A549 (cell line): ENCODE measurements around the gene MRPL9.
"Not testable (repeated sequence)": the region's sequence is repeated elsewhere in the genome, so short reads cannot be mapped to it uniquely, and the experiment has no call there.

Source experiments
- CBX2 ChIP-seq: fragments of 200-600 bp; sonication (generic); IDR thresholded peaks from 2 replicates; pipeline ENCODE4 v1.6.1; 2016; ENCODE audit warnings: low read depth, mild to moderate bottlenecking, borderline replicate concordance
- CHD2 ChIP-seq: fragments of 150-350 bp; IDR thresholded peaks from 2 replicates; pipeline ENCODE4 v1.6.1; 2014; ENCODE audit warnings: low read length; ENCODE audit not compliant: partially characterized antibody
- EP300 ChIP-seq, 2 experiments: fragments of >200 bp; sonication (Bioruptor Twin); formaldehyde crosslinking; IDR thresholded peaks; 2 replicates in 1 of 2; 3 replicates in 1 of 2; pipeline ENCODE4 v1.6.1; 2016 to 2017
- NR3C1 ChIP-seq: fragments of >200 bp; sonication (Bioruptor Twin); formaldehyde crosslinking; IDR thresholded peaks from 3 replicates; pipeline ENCODE4 v1.6.1; 2017
- POLR2A ChIP-seq: IDR thresholded peaks from 2 replicates; pipeline ENCODE4 v1.6.1; 2012; ENCODE audit warnings: mild to moderate bottlenecking, low read length
- POLR2AphosphoS2 ChIP-seq: conservative IDR thresholded peaks from 2 replicates; pipeline ENCODE4 v1.6.1; 2012; ENCODE audit warnings: low read length, improper control_type of control experiment, inconsistent platforms
- RCOR1 ChIP-seq: fragments of 150-350 bp; IDR thresholded peaks from 2 replicates; pipeline ENCODE4 v1.6.1; 2014; ENCODE audit warnings: antibody characterized with exemption, low read length, low read depth
- SMC3 ChIP-seq: fragments of >200 bp; sonication (Bioruptor Twin); formaldehyde crosslinking; IDR thresholded peaks from 3 replicates; pipeline ENCODE4 v1.6.1; 2018; ENCODE audit warnings: inconsistent platforms
- SREBF2 ChIP-seq: fragments of 450-650 bp; IDR thresholded peaks from 2 replicates; pipeline ENCODE4 v1.6.1; 2014; ENCODE audit warnings: mild to moderate bottlenecking, moderate library complexity
- ZFP36 ChIP-seq: fragments of 450-650 bp; IDR thresholded peaks from 2 replicates; pipeline ENCODE4 v1.6.1; 2014; ENCODE audit warnings: borderline replicate concordance; ENCODE audit not compliant: partially characterized antibody
- TF ChIP-seq, protein P1 (sequence below): IDR thresholded peaks from 2 replicates; pipeline ENCODE4 v1.6.1; 2012
- TF ChIP-seq, protein P2 (sequence below): fragments of >200 bp; sonication (Bioruptor Twin); formaldehyde crosslinking; IDR thresholded peaks from 3 replicates; pipeline ENCODE4 v1.5.1; 2016

DNA sequence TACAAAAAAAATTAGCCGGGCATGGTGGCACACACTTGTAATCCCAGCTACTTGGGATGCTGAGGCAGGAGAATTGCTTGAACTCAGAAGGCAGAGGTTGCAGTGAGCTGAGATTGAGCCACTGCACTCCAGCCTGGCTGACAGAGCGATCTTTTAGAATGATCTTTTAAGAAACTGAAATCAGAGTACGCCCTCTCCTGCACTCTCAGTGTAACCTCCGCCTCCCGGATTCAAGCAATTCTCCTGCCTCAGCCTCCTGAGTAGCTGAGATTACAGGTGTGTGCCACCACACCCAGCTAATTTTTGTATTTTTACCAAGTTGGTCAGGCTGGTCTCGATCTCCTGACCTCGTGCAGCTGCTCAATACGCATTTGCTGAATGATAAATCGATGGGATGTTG lies 29.3 kb downstream of the MRPL9 start:
- not testable (repeated sequence) for TF ChIP-seq POLR2AphosphoS2; EP300 (IDR thresholded peaks at IDR 0.05); SMC3; RCOR1; CBX2; SREBF2; NR3C1; ZFP36; POLR2A; CHD2
- TF ChIP-seq, protein P1, sequence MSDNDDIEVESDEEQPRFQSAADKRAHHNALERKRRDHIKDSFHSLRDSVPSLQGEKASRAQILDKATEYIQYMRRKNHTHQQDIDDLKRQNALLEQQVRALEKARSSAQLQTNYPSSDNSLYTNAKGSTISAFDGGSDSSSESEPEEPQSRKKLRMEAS: not testable (repeated sequence)
- TF ChIP-seq, protein P2, sequence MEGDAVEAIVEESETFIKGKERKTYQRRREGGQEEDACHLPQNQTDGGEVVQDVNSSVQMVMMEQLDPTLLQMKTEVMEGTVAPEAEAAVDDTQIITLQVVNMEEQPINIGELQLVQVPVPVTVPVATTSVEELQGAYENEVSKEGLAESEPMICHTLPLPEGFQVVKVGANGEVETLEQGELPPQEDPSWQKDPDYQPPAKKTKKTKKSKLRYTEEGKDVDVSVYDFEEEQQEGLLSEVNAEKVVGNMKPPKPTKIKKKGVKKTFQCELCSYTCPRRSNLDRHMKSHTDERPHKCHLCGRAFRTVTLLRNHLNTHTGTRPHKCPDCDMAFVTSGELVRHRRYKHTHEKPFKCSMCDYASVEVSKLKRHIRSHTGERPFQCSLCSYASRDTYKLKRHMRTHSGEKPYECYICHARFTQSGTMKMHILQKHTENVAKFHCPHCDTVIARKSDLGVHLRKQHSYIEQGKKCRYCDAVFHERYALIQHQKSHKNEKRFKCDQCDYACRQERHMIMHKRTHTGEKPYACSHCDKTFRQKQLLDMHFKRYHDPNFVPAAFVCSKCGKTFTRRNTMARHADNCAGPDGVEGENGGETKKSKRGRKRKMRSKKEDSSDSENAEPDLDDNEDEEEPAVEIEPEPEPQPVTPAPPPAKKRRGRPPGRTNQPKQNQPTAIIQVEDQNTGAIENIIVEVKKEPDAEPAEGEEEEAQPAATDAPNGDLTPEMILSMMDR: not testable (repeated sequence)
